Keratinocyte (primary cell): ENCODE results near the gene WDPCP.

Experiments used
- CTCF ChIP-seq, 3 experiments: IDR thresholded peaks in 1 of 3; conservative IDR thresholded peaks in 1 of 3; optimal IDR thresholded peaks in 1 of 3; 2 replicates in 2 of 3; 3 replicates in 1 of 3; pipeline versions ENCODE3 to v1.5.1; 2011; ENCODE audit warnings: low read length in 3 of 3, mild to moderate bottlenecking in 3 of 3, moderate library complexity in 2 of 3, control low read depth in 1 of 3, inconsistent platforms in 1 of 3; ENCODE audit not compliant: insufficient read depth in 2 of 3; ENCODE audit errors: extremely low read depth in 1 of 3
- EZH2 ChIP-seq: IDR thresholded peaks from one replicate; pipeline ENCODE4 v1.6.1; 2012; ENCODE audit warnings: inconsistent platforms, mild to moderate bottlenecking, low read length, moderate library complexity

GRCh38 chr2:63497576-63497975, 90.7 kb downstream of the WDPCP start:
- TF ChIP-seq CTCF (optimal IDR thresholded peaks at IDR 0.05 in 1 of 3, IDR thresholded peaks at IDR 0.05 in 1 of 3, conservative IDR thresholded peaks at IDR 0.05 in 1 of 3; ENCODE audit: extremely low read depth in 1 of 3, insufficient read depth in 2 of 3, low read length in 3 of 3) (no peak), EZH2 (no peak)
